GM19328 (cell line): ENCODE results near the gene B4GALNT1.
"Not testable (repeated sequence)": the region's sequence is repeated elsewhere in the genome, so short reads cannot be mapped to it uniquely, and the experiment has no call there.

Source experiments
- ATAC-seq: cut with Tn5 transposase; IDR thresholded peaks from one replicate; pipeline ENCODE4 v1.9.1; 2021; ENCODE audit warnings: mild to moderate bottlenecking, moderate library complexity; ENCODE audit not compliant: unreplicated experiment

Gene B4GALNT1

GRCh38 chr12:57638096-57638495 is 5.1 kb upstream of the B4GALNT1 start:
- no peak for ATAC-seq

- ATAC-seq = no peak
Measured at GRCh38 chr12:57637364-57637763, 4.4 kb upstream of the B4GALNT1 start.

- not testable (repeated sequence) for ATAC-seq
Measured at GRCh38 chr12:57636731-57637130, 3.7 kb upstream of the B4GALNT1 start.

GRCh38 chr12:57632073-57632957 is 686 bp downstream of the B4GALNT1 start:
- no peak for ATAC-seq

GRCh38 chr12:57631566-57632072 is 1.4 kb downstream of the B4GALNT1 start:
- no peak for ATAC-seq

- ATAC-seq = no peak
Measured at GRCh38 chr12:57630891-57631433, 2.0 kb downstream of the B4GALNT1 start.

GRCh38 chr12:57629897-57630471 is 3.0 kb downstream of the B4GALNT1 start:
- ATAC-seq = no peak

- no peak for ATAC-seq
Measured at GRCh38 chr12:57628280-57629191, 4.5 kb downstream of the B4GALNT1 start.

- ATAC-seq = no peak
Measured at GRCh38 chr12:57627501-57628279, 5.3 kb downstream of the B4GALNT1 start.

GRCh38 chr12:57626921-57627445 is 6.0 kb downstream of the B4GALNT1 start:
- ATAC-seq = no peak

- ATAC-seq = no peak
Measured at GRCh38 chr12:57626111-57626920, 6.7 kb downstream of the B4GALNT1 start.

- no peak for ATAC-seq
Measured at GRCh38 chr12:57625261-57626032, 7.6 kb downstream of the B4GALNT1 start.

- no peak for ATAC-seq
Measured at GRCh38 chr12:57624441-57625220, 8.4 kb downstream of the B4GALNT1 start.

- ATAC-seq = no peak
Measured at GRCh38 chr12:57623811-57624390, 9.1 kb downstream of the B4GALNT1 start.

GRCh38 chr12:57623385-57623784 is 9.6 kb downstream of the B4GALNT1 start:
- ATAC-seq = no peak

- no peak for ATAC-seq
Measured at GRCh38 chr12:57622293-57623245, 10.4 kb downstream of the B4GALNT1 start.
